Caco-2 (cell line): ENCODE results near the gene RABEP2. TPM values are rescaled to one million over a fixed set of nuclear protein-coding genes. Genes with fewer than 3 reads are reported as not detected.
A peak's percentile ranks its signal among the peaks of the same experiment; 100 is the strongest.

Experiments
- BruUV-seq: library from RNA; stranded (reverse); fragments of 400-500 nt; replicated peaks from 2 replicates; lab custom pipeline; 2021; lab: Mats Ljungman, UMichigan
- CTCF ChIA-PET: fragments of 300-600 bp; sonication (Branson Sonifier 250); formaldehyde crosslinking; loops from one replicate; lab custom pipeline; 2022; ENCODE audit warnings: antibody characterized with exemption; lab: Charles Lee
- POLR2A ChIA-PET: fragments of 300-600 bp; sonication (Branson Sonifier 250); formaldehyde crosslinking; loops from one replicate; lab custom pipeline; 2022; ENCODE audit warnings: antibody characterized with exemption; lab: Charles Lee
- DNase-seq, 2 experiments: peaks; one replicate each; pipeline versions ENCODE4 v3.0.0 to v3.0.0-alpha.2; 2020 to 2022
- H3K27me3 ChIP-seq: replicated peaks from 2 replicates; pipeline ENCODE4 v1.6.0; 2011; ENCODE audit warnings: low read length; ENCODE audit not compliant: control insufficient read depth, insufficient read depth
- H3K36me3 ChIP-seq: 2 replicates; pipeline ENCODE4 v1.5.1; 2011; ENCODE audit warnings: low read length; ENCODE audit not compliant: control insufficient read depth, insufficient read depth
- H3K4me1 ChIP-seq: fragments of 250-450 bp; sonication (Bioruptor Pico); 2 replicates; pipeline ENCODE4 v1.5.1; 2020; ENCODE audit warnings: mild to moderate bottlenecking
- H3K4me3 ChIP-seq: 2 replicates; pipeline ENCODE4 v1.5.1; 2011; ENCODE audit warnings: low read depth, mild to moderate bottlenecking, control low read depth, low read length
- H3K9me3 ChIP-seq: fragments of 250-450 bp; sonication (Bioruptor Pico); 2 replicates; pipeline ENCODE4 v1.5.1; 2020; ENCODE audit warnings: mild to moderate bottlenecking, moderate library complexity
- H3K27ac Mint-ChIP-seq: one replicate; pipeline ENCODE4 v1.8.0; 2022; ENCODE audit warnings: mixed read lengths; ENCODE audit not compliant: unreplicated experiment
- H3K27me3 Mint-ChIP-seq: one replicate; pipeline ENCODE4 v1.8.0; 2022; ENCODE audit warnings: mixed read lengths; ENCODE audit not compliant: insufficient read depth, unreplicated experiment
- H3K36me3 Mint-ChIP-seq: one replicate; pipeline ENCODE4 v1.8.0; 2022; ENCODE audit warnings: mild to moderate bottlenecking, mixed read lengths; ENCODE audit not compliant: insufficient read depth, unreplicated experiment
- H3K4me1 Mint-ChIP-seq: one replicate; pipeline ENCODE4 v1.8.0; 2022; ENCODE audit warnings: low read depth, mixed read lengths; ENCODE audit not compliant: unreplicated experiment
- H3K4me3 Mint-ChIP-seq: one replicate; pipeline ENCODE4 v1.8.0; 2022; ENCODE audit warnings: mild to moderate bottlenecking, moderate library complexity, mixed read lengths; ENCODE audit not compliant: unreplicated experiment
- H3K9me3 Mint-ChIP-seq: one replicate; pipeline ENCODE4 v1.8.0; 2022; ENCODE audit warnings: mixed read lengths; ENCODE audit not compliant: unreplicated experiment
- intact Hi-C: fragments of 100-400 bp; cut with micrococcal nuclease; formaldehyde crosslinking; loops from one replicate; pipeline ENCODE4 v1.10.0; 2022; ENCODE audit not compliant: unreplicated experiment
- total RNA-seq: library from RNA; stranded (reverse); gene quantifications from 2 replicates; pipeline ENCODE4 v1.2.3, GENCODE V29; 2022
- TF ChIP-seq, protein P1 (sequence below), 2 experiments: fragments of 200-600 bp in 1 of 2; IDR thresholded peaks; 1 replicate in 1 of 2; 2 replicates in 1 of 2; pipeline versions ENCODE4 v1.5.1 to v1.8.0; 2011 to 2022; ENCODE audit warnings: antibody characterized with exemption in 1 of 2, control low read depth in 1 of 2, inconsistent platforms in 1 of 2, low read depth in 1 of 2, low read length in 1 of 2, mild to moderate bottlenecking in 1 of 2, moderate library complexity in 1 of 2; ENCODE audit not compliant: insufficient read depth in 1 of 2, severe bottlenecking in 1 of 2, unreplicated experiment in 1 of 2

RABEP2 gene
- total RNA-seq, 1 experiment from 2014 or later, result 22.9 TPM

- no peaks in the 10 kb centered on the region for H3K27me3 Mint-ChIP-seq
- no peaks in the 10 kb centered on the region for H3K36me3 ChIP-seq
- peaks cover 14% of the 10 kb centered on the region for H3K4me1 Mint-ChIP-seq
- CTCF ChIA-PET, result no interaction called here
- H3K4me1 ChIP-seq, result peaks cover 11% of the 10 kb centered on the region
- BruUV-seq, result TSS peak; percentile 88
- TF ChIP-seq, protein P1, sequence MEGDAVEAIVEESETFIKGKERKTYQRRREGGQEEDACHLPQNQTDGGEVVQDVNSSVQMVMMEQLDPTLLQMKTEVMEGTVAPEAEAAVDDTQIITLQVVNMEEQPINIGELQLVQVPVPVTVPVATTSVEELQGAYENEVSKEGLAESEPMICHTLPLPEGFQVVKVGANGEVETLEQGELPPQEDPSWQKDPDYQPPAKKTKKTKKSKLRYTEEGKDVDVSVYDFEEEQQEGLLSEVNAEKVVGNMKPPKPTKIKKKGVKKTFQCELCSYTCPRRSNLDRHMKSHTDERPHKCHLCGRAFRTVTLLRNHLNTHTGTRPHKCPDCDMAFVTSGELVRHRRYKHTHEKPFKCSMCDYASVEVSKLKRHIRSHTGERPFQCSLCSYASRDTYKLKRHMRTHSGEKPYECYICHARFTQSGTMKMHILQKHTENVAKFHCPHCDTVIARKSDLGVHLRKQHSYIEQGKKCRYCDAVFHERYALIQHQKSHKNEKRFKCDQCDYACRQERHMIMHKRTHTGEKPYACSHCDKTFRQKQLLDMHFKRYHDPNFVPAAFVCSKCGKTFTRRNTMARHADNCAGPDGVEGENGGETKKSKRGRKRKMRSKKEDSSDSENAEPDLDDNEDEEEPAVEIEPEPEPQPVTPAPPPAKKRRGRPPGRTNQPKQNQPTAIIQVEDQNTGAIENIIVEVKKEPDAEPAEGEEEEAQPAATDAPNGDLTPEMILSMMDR (IDR thresholded peaks at IDR 0.05; ENCODE audit: insufficient read depth in 1 of 2, low read depth in 1 of 2, low read length in 1 of 2, severe bottlenecking in 1 of 2, unreplicated experiment in 1 of 2), result no peak
- H3K36me3 Mint-ChIP-seq, result peaks cover 22% of the 10 kb centered on the region
- no peaks in the 10 kb centered on the region for H3K9me3 ChIP-seq
- peak overlapping the region; percentile 95 for H3K4me3 Mint-ChIP-seq
- H3K9me3 Mint-ChIP-seq, result no peaks in the 10 kb centered on the region
- H3K4me3 ChIP-seq, result peak overlapping the region; percentile 84
- H3K27ac Mint-ChIP-seq, result peak overlapping the region; percentile 94
- DNase-seq, result peak in 1 of 2 experiments; percentile 86
- POLR2A ChIA-PET, result interaction anchor here (0.6 to 1.1 kb wide), 2 partner anchors 18 to 926 kb away, joined by 3 to 4 read pairs; no protein-coding TSS in a partner anchor
- H3K27me3 ChIP-seq, result no peaks in the 10 kb centered on the region
- intact Hi-C loops, result loop anchor here (1.0 kb wide), 1 partner anchor 20 kb away; no protein-coding TSS in a partner anchor
Observed at GRCh38 chr16:28925386-28926228, 569 bp upstream of the RABEP2 start.

DNA sequence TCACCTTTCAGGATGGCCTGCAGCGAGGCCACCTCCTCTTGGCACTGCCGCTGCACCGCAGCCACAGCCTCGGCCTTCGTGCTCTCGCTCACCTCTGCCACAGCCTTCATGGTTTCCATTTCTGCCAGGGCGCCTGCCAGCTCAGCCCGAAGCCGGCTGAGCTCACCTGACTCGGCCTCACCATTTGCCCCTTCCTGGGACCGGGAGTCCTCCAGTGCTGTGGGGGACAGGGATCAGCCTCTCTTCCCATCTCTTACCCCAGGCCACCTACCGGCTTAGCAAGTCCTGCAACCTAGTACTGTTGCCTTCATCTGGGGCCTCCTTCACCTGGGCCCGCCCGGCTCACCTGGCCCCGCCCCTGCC is 658 bp downstream of the RABEP2 start:
- H3K36me3 Mint-ChIP-seq, result peaks cover 28% of the 10 kb centered on the region
- H3K4me3 Mint-ChIP-seq, result peak overlapping the region; percentile 95
- TF ChIP-seq, protein P1 (IDR thresholded peaks at IDR 0.05; ENCODE audit: insufficient read depth in 1 of 2, low read depth in 1 of 2, low read length in 1 of 2, severe bottlenecking in 1 of 2, unreplicated experiment in 1 of 2), result peak; percentile 17 to 40
- no peaks in the 10 kb centered on the region for H3K27me3 Mint-ChIP-seq
- DNase-seq, result no peak
- peak overlapping the region; percentile 94 for H3K27ac Mint-ChIP-seq
- no TSS peak for BruUV-seq
- H3K4me3 ChIP-seq, result peak overlapping the region; percentile 41
- H3K27me3 ChIP-seq, result no peaks in the 10 kb centered on the region
- H3K4me1 ChIP-seq, result peaks cover 11% of the 10 kb centered on the region
- intact Hi-C loops, result loop anchor here (1.0 kb wide), 1 partner anchor 26 kb away; the partner anchor contains the start of gene NFATC2IP
- POLR2A ChIA-PET, result no interaction called here
- CTCF ChIA-PET, result interaction anchor here (0.9 to 1.5 kb wide), 5 partner anchors 10 to 61 kb away, joined by 3 to 4 read pairs (median 3); partner anchors contain the start of gene SH2B1
- H3K4me1 Mint-ChIP-seq, result peaks cover 14% of the 10 kb centered on the region
- no peaks in the 10 kb centered on the region for H3K9me3 Mint-ChIP-seq
- no peaks in the 10 kb centered on the region; the same call in 1 of the 2 replicates for H3K36me3 ChIP-seq
- H3K9me3 ChIP-seq, result no peaks in the 10 kb centered on the region

GRCh38 chr16:28923652-28924398 is 1.2 kb downstream of the RABEP2 start:
- TF ChIP-seq, protein P1 (IDR thresholded peaks at IDR 0.05; ENCODE audit: insufficient read depth in 1 of 2, low read depth in 1 of 2, low read length in 1 of 2, severe bottlenecking in 1 of 2, unreplicated experiment in 1 of 2), result no peak
- H3K9me3 ChIP-seq, result no peaks in the 10 kb centered on the region
- intact Hi-C loops, result loop anchor here (1.0 kb wide), 1 partner anchor 26 kb away; the partner anchor contains the start of gene NFATC2IP
- Mint-ChIP-seq H3K27ac (peak overlapping the region; percentile 94), H3K27me3 (no peaks in the 10 kb centered on the region), H3K4me1 (peaks cover 14% of the 10 kb centered on the region), H3K9me3 (no peaks in the 10 kb centered on the region), H3K36me3 (peaks cover 29% of the 10 kb centered on the region), H3K4me3 (peak overlapping the region; percentile 95)
- ChIA-PET POLR2A (no interaction called here), CTCF (interaction anchor here (0.9 to 1.5 kb wide), 5 partner anchors 10 to 61 kb away, joined by 3 to 4 read pairs (median 3); partner anchors contain the start of gene SH2B1)
- no peak for DNase-seq
- BruUV-seq, result TSS peak; percentile 54
- H3K4me1 ChIP-seq, result peaks cover 11% of the 10 kb centered on the region
- H3K4me3 ChIP-seq, result peak overlapping the region; percentile 41
- H3K27me3 ChIP-seq, result no peaks in the 10 kb centered on the region
- no peaks in the 10 kb centered on the region; the same call in 1 of the 2 replicates for H3K36me3 ChIP-seq
